OCI-LY3 (cell line): ENCODE data around the gene ABCB6.
A peak's percentile ranks its signal among the peaks of the same experiment; 100 is the strongest.

ENCODE experiments used
- EZH2phosphoT487 ChIP-seq: fragments of 200-600 bp; shearing (Covaris generic); IDR thresholded peaks from 2 replicates; pipeline ENCODE4 v1.6.1; 2018; ENCODE audit warnings: antibody characterized with exemption, mixed run types, low read depth
- TF ChIP-seq, protein P1 (sequence below): fragments of 200-600, 300-600 bp; sonication (generic); IDR thresholded peaks from 2 replicates; pipeline ENCODE4 v1.5.1; 2014; ENCODE audit warnings: antibody characterized with exemption, low read length, low read depth

- TF ChIP-seq, protein P1, sequence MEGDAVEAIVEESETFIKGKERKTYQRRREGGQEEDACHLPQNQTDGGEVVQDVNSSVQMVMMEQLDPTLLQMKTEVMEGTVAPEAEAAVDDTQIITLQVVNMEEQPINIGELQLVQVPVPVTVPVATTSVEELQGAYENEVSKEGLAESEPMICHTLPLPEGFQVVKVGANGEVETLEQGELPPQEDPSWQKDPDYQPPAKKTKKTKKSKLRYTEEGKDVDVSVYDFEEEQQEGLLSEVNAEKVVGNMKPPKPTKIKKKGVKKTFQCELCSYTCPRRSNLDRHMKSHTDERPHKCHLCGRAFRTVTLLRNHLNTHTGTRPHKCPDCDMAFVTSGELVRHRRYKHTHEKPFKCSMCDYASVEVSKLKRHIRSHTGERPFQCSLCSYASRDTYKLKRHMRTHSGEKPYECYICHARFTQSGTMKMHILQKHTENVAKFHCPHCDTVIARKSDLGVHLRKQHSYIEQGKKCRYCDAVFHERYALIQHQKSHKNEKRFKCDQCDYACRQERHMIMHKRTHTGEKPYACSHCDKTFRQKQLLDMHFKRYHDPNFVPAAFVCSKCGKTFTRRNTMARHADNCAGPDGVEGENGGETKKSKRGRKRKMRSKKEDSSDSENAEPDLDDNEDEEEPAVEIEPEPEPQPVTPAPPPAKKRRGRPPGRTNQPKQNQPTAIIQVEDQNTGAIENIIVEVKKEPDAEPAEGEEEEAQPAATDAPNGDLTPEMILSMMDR = peak; percentile 62
- no peak for TF ChIP-seq EZH2phosphoT487
Observed at GRCh38 chr2:219171231-219171651, 47.5 kb downstream of the ABCB6 start.
